T-helper 1 cell treated with Interleukin-12 subunit alpha and Interleukin-12 subunit beta and Interleukin-4 antibody, amounts not matched to agents 30 ng/mL and 1 ng/mL, for 36 hours (primary cell): ENCODE results near the gene TMEM178B. TPM values are rescaled to one million over a fixed set of nuclear protein-coding genes. Genes with fewer than 3 reads are reported as not detected.

Experiments
- intact Hi-C: fragments of 100-400 bp; cut with micrococcal nuclease; formaldehyde crosslinking; loops from one replicate; pipeline ENCODE4 v1.15.1; 2024
- total RNA-seq: library from RNA; stranded (reverse); gene quantifications from 2 replicates; pipeline ENCODE4 v1.2.3, GENCODE V29; 2022

TMEM178B gene
- total RNA-seq, 1 donor from 2014 or later, result 6.5 TPM

GRCh38 chr7:141460781-141461715 lies 387.2 kb downstream of the TMEM178B start:
- intact Hi-C loops, result no loop called here

GRCh38 chr7:141461924-141462323 lies 388.1 kb downstream of the TMEM178B start:
- intact Hi-C loops, result no loop called here

GRCh38 chr7:141462958-141463357 lies 389.1 kb downstream of the TMEM178B start:
- intact Hi-C loops, result no loop called here

- intact Hi-C loops, result no loop called here
Measured at GRCh38 chr7:141463986-141464385, 390.1 kb downstream of the TMEM178B start.

- intact Hi-C loops, result no loop called here
Measured at GRCh38 chr7:141464551-141464950, 390.7 kb downstream of the TMEM178B start.

- intact Hi-C loops, result no loop called here
Measured at GRCh38 chr7:141466151-141466904, 392.5 kb downstream of the TMEM178B start.

GRCh38 chr7:141468341-141468740 lies 394.5 kb downstream of the TMEM178B start:
- intact Hi-C loops, result no loop called here

- intact Hi-C loops, result no loop called here
Measured at GRCh38 chr7:141475679-141476078, 401.8 kb downstream of the TMEM178B start.

GRCh38 chr7:141477865-141478264 lies 404.0 kb downstream of the TMEM178B start:
- intact Hi-C loops, result no loop called here

GRCh38 chr7:141478845-141479244 lies 405.0 kb downstream of the TMEM178B start:
- intact Hi-C loops, result no loop called here

- intact Hi-C loops, result no loop called here
Measured at GRCh38 chr7:141480953-141481352, 407.1 kb downstream of the TMEM178B start.

- intact Hi-C loops, result no loop called here
Measured at GRCh38 chr7:141481971-141482370, 408.1 kb downstream of the TMEM178B start.

GRCh38 chr7:141483044-141483443 lies 409.2 kb downstream of the TMEM178B start:
- intact Hi-C loops, result no loop called here

GRCh38 chr7:141484907-141485306 lies 411.0 kb downstream of the TMEM178B start:
- intact Hi-C loops, result no loop called here

GRCh38 chr7:141486959-141487358 lies 413.1 kb downstream of the TMEM178B start:
- intact Hi-C loops, result no loop called here

GRCh38 chr7:141490474-141490873 lies 416.6 kb downstream of the TMEM178B start:
- intact Hi-C loops, result no loop called here

- intact Hi-C loops, result no loop called here
Measured at GRCh38 chr7:141495057-141495456, 421.2 kb downstream of the TMEM178B start.

GRCh38 chr7:141497391-141497790 lies 423.5 kb downstream of the TMEM178B start:
- intact Hi-C loops, result no loop called here

- intact Hi-C loops, result no loop called here
Measured at GRCh38 chr7:141500608-141501007, 426.7 kb downstream of the TMEM178B start.

GRCh38 chr7:141501451-141501850 lies 427.6 kb downstream of the TMEM178B start:
- intact Hi-C loops, result no loop called here

- intact Hi-C loops, result no loop called here
Measured at GRCh38 chr7:141511316-141511675, 437.4 kb downstream of the TMEM178B start.

- intact Hi-C loops, result no loop called here
Measured at GRCh38 chr7:141511676-141512396, 438.0 kb downstream of the TMEM178B start.
